Measurements from ENCODE around the gene PAWR.
"Not testable (repeated sequence)": the region's sequence is repeated elsewhere in the genome, so short reads cannot be mapped to it uniquely, and the experiment has no call there.

Gene PAWR

GRCh38 chr12:79547044-79547734, 143.6 kb downstream of the PAWR start:
- no peak for DNase-seq

DNA sequence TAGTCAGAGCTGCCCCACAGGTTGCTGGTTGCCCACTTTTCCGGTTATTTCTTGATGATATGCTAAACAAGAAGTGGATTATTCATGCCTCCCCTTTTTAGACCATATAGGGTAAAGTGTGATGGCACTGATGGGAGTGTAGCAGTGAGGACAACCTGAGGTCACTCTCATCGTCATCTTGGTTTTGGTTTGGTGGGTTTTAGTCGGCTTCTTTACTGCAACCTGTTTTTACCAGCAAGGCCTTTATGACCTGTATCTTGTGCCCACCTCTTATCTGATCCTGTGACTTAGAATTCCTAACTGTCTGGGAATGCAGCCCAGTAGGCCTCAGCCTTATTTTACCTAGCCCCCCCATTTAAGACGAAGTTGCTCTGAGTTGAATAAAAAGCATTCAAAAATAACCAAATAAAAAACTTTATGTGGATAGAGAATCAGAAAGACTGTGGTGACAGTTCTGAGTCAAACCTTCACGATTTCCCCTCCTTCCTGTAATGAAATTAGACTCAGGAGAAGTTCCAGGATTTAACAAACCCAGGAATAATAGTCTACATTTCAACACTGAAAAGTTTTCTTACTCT, 144.2 kb downstream of the PAWR start:
- DNase-seq = no peak

DNA sequence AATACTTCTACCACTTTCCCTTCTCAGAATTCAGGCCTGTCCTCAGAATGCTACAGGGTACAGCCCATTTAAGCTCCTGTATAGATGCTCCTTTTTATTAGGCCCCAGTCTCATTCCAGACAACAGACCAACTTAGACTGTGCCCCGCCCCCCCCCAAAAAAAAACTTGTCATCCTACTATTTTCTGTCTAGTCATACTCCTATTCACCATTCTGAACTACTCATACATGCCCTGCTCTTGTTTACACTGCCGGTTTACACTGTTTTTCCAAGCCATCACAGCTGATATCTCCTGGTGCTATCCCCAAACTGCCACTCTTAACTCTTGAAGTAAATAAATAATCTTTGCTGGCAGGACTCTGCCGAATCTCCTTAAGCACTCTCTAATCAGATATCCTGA, 146.3 kb downstream of the PAWR start:
- not testable (repeated sequence) for DNase-seq

GRCh38 chr12:79537675-79538074, 153.1 kb downstream of the PAWR start:
- no peak for DNase-seq

- no peak for DNase-seq
Observed at GRCh38 chr12:79535751-79536150, 155.0 kb downstream of the PAWR start.
